ENCODE results near the gene FN1.

Gene FN1

GRCh38 chr2:215425021-215425782 lies 10.7 kb downstream of the FN1 start:
- Histone ChIP-seq H3K79me2 (ENCODE audit: insufficient read depth, low read length) (no peaks in the 10 kb centered on the region), H3F3A (ENCODE audit: low read depth) (no peaks in the 10 kb centered on the region), H3K9me2 (replicated peaks; ENCODE audit: low read depth, low read length) (no peaks in the 10 kb centered on the region), H3K9me3 (ENCODE audit: insufficient read depth, low read depth, low read length) (no peaks in the 10 kb centered on the region), H3K27me3 (ENCODE audit: insufficient read depth, low read length, poor library complexity, severe bottlenecking) (no peaks in the 10 kb centered on the region), H3K4me3 (ENCODE audit: low read length, poor library complexity, severe bottlenecking) (no peak overlapping the region), H3K4me2 (ENCODE audit: low read depth, low read length, poor library complexity, severe bottlenecking) (no peak overlapping the region), H3K9ac (ENCODE audit: low read depth, low read length, poor library complexity, severe bottlenecking) (no peak overlapping the region), H4K20me1 (ENCODE audit: insufficient read depth, low read length, poor library complexity, severe bottlenecking) (no peaks in the 10 kb centered on the region), H3K4me1 (ENCODE audit: insufficient read depth, low read length, poor library complexity, severe bottlenecking) (no peaks in the 10 kb centered on the region), H2AFZ (ENCODE audit: low read length) (no peak overlapping the region), H3K36me3 (ENCODE audit: insufficient read depth, low read length) (no peaks in the 10 kb centered on the region)
- TF ChIP-seq CTCF (conservative IDR thresholded peaks at IDR 0.05; ENCODE audit: low read length) (no peak), EZH2phosphoT487 (IDR thresholded peaks at IDR 0.05; ENCODE audit: borderline replicate concordance) (no peak)

- Histone ChIP-seq H3K79me2 (ENCODE audit: insufficient read depth, low read length) (no peaks in the 10 kb centered on the region), H2AFZ (ENCODE audit: low read length) (no peak overlapping the region), H3K9me3 (ENCODE audit: insufficient read depth, low read depth, low read length) (no peaks in the 10 kb centered on the region), H3K27me3 (ENCODE audit: insufficient read depth, low read length, poor library complexity, severe bottlenecking) (no peaks in the 10 kb centered on the region), H3K4me2 (ENCODE audit: low read depth, low read length, poor library complexity, severe bottlenecking) (no peak overlapping the region), H3K9me2 (replicated peaks; ENCODE audit: low read depth, low read length) (no peaks in the 10 kb centered on the region), H3K9ac (ENCODE audit: low read depth, low read length, poor library complexity, severe bottlenecking) (no peak overlapping the region), H3F3A (ENCODE audit: low read depth) (no peaks in the 10 kb centered on the region), H4K20me1 (ENCODE audit: insufficient read depth, low read length, poor library complexity, severe bottlenecking) (no peaks in the 10 kb centered on the region), H3K36me3 (ENCODE audit: insufficient read depth, low read length) (no peaks in the 10 kb centered on the region), H3K4me3 (ENCODE audit: low read length, poor library complexity, severe bottlenecking) (no peak overlapping the region), H3K4me1 (ENCODE audit: insufficient read depth, low read length, poor library complexity, severe bottlenecking) (no peaks in the 10 kb centered on the region)
- no peak for TF ChIP-seq EZH2phosphoT487 (IDR thresholded peaks at IDR 0.05; ENCODE audit: borderline replicate concordance)
- no peak for TF ChIP-seq CTCF (conservative IDR thresholded peaks at IDR 0.05; ENCODE audit: low read length)
Observed at GRCh38 chr2:215423928-215424540, 11.8 kb downstream of the FN1 start.

GRCh38 chr2:215423234-215423633 lies 12.6 kb downstream of the FN1 start:
- Histone ChIP-seq H2AFZ (ENCODE audit: low read length) (no peak overlapping the region), H3K9ac (ENCODE audit: low read depth, low read length, poor library complexity, severe bottlenecking) (no peak overlapping the region), H3K9me2 (replicated peaks; ENCODE audit: low read depth, low read length) (no peaks in the 10 kb centered on the region), H4K20me1 (ENCODE audit: insufficient read depth, low read length, poor library complexity, severe bottlenecking) (no peaks in the 10 kb centered on the region), H3K4me1 (ENCODE audit: insufficient read depth, low read length, poor library complexity, severe bottlenecking) (no peaks in the 10 kb centered on the region), H3K4me3 (ENCODE audit: low read length, poor library complexity, severe bottlenecking) (no peak overlapping the region), H3F3A (ENCODE audit: low read depth) (no peaks in the 10 kb centered on the region), H3K9me3 (ENCODE audit: insufficient read depth, low read depth, low read length) (no peaks in the 10 kb centered on the region), H3K79me2 (ENCODE audit: insufficient read depth, low read length) (no peaks in the 10 kb centered on the region), H3K4me2 (ENCODE audit: low read depth, low read length, poor library complexity, severe bottlenecking) (no peak overlapping the region), H3K36me3 (ENCODE audit: insufficient read depth, low read length) (no peaks in the 10 kb centered on the region), H3K27me3 (ENCODE audit: insufficient read depth, low read length, poor library complexity, severe bottlenecking) (no peaks in the 10 kb centered on the region)
- TF ChIP-seq EZH2phosphoT487 (IDR thresholded peaks at IDR 0.05; ENCODE audit: borderline replicate concordance): no peak
- no peak for TF ChIP-seq CTCF (conservative IDR thresholded peaks at IDR 0.05; ENCODE audit: low read length)
